ENCODE measurements around the gene RPS15A. TPM values are rescaled to one million over a fixed set of nuclear protein-coding genes. Genes with fewer than 3 reads are reported as not detected.

RPS15A gene
- polyA plus RNA-seq, 3 donors, result 1,209 to 2,855 (median 1,397) TPM

GRCh38 chr16:18832613-18833012 lies 42.5 kb upstream of the RPS15A start:
- Histone ChIP-seq H3K27ac (ENCODE audit: low read depth in 1 of 2, low read length in 2 of 2) (no peak overlapping the region), H2AFZ (ENCODE audit: insufficient read depth, low read depth, low read length, poor library complexity, severe bottlenecking) (no peak overlapping the region), H3K9ac (ENCODE audit: insufficient read depth, low read length, poor library complexity, severe bottlenecking) (no peak overlapping the region), H4K20me1 (ENCODE audit: insufficient read depth, low read length) (peaks cover 14% of the 10 kb centered on the region), H3K4me1 (ENCODE audit: control insufficient read depth in 1 of 2, insufficient read depth in 2 of 2, low read length in 2 of 2) (no peaks in the 10 kb centered on the region), H3K4me3 (replicated peaks in 1 of 3; ENCODE audit: low read depth in 2 of 3, low read length in 3 of 3) (no peak overlapping the region), H3K9me3 (replicated peaks in 1 of 2; ENCODE audit: control insufficient read depth in 1 of 2, insufficient read depth in 1 of 2, low read length in 2 of 2) (peaks cover 10 to 15% of the 10 kb centered on the region in 2 donors), H3K36me3 (replicated peaks in 1 of 2; ENCODE audit: control insufficient read depth in 1 of 2, insufficient read depth in 2 of 2, low read length in 2 of 2) (peaks cover 95 to 96% of the 10 kb centered on the region in 2 donors), H3K27me3 (ENCODE audit: control insufficient read depth in 2 of 2, insufficient read depth in 2 of 2, low read length in 2 of 2) (no peaks in the 10 kb centered on the region), H3K4me2 (replicated peaks; ENCODE audit: extremely low read depth, low read length, poor library complexity, severe bottlenecking) (no peak overlapping the region), H3K79me2 (ENCODE audit: insufficient read depth, low read length) (no peaks in the 10 kb centered on the region)
- TF ChIP-seq, protein P1, sequence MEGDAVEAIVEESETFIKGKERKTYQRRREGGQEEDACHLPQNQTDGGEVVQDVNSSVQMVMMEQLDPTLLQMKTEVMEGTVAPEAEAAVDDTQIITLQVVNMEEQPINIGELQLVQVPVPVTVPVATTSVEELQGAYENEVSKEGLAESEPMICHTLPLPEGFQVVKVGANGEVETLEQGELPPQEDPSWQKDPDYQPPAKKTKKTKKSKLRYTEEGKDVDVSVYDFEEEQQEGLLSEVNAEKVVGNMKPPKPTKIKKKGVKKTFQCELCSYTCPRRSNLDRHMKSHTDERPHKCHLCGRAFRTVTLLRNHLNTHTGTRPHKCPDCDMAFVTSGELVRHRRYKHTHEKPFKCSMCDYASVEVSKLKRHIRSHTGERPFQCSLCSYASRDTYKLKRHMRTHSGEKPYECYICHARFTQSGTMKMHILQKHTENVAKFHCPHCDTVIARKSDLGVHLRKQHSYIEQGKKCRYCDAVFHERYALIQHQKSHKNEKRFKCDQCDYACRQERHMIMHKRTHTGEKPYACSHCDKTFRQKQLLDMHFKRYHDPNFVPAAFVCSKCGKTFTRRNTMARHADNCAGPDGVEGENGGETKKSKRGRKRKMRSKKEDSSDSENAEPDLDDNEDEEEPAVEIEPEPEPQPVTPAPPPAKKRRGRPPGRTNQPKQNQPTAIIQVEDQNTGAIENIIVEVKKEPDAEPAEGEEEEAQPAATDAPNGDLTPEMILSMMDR (IDR thresholded peaks at IDR 0.05), result no peak
- intact Hi-C loops (cut with micrococcal nuclease), result no loop called here
- H3K27me3 Mint-ChIP-seq (ENCODE audit: low read depth in 3 of 3), result no peaks in the 10 kb centered on the region
- peaks cover 0 to 11% (median 3%) of the 10 kb centered on the region in 7 donors for H3K9me3 Mint-ChIP-seq
- H3K4me3 Mint-ChIP-seq, result no peak overlapping the region
- no peaks in the 10 kb centered on the region for H3K4me1 Mint-ChIP-seq
- 100% methylated on average over 3 of the region's 8 CpGs for WGBS (ENCODE audit: insufficient coverage)
- no peak overlapping the region for H3K27ac Mint-ChIP-seq
- no peak for DNase-seq
- H3K36me3 Mint-ChIP-seq, result peaks cover 80 to 89% of the 10 kb centered on the region in 2 donors

DNA sequence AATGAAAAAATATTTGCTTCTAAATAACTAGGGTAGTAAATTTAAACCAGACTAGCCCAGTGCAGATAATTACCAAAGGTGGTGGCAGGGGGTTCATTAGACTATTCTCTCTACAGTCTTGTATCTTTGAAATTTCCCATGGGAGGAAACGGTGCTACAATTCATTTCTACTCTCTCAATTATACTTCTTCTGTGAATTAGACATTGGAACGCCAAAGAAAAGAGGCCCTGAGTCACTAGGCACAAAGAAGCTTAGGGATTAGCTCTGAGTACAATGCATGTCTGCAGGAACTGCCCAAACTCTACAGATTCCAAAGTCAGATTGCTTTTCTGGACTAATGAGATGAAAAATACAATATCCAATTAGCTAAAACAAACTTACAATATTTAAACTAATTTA lies 41.9 kb upstream of the RPS15A start:
- no peak overlapping the region for H3K9ac ChIP-seq (ENCODE audit: insufficient read depth, low read length, poor library complexity, severe bottlenecking)
- H3K4me1 Mint-ChIP-seq, result no peaks in the 10 kb centered on the region
- H3K27ac ChIP-seq (ENCODE audit: low read depth in 1 of 2, low read length in 2 of 2), result no peak overlapping the region
- no peaks in the 10 kb centered on the region for H3K79me2 ChIP-seq (ENCODE audit: insufficient read depth, low read length)
- TF ChIP-seq, protein P1 (IDR thresholded peaks at IDR 0.05), result no peak
- no peak overlapping the region for H3K4me2 ChIP-seq (replicated peaks; ENCODE audit: extremely low read depth, low read length, poor library complexity, severe bottlenecking)
- intact Hi-C loops (cut with micrococcal nuclease), result no loop called here
- H3K9me3 Mint-ChIP-seq, result peaks cover 2 to 11% (median 3%) of the 10 kb centered on the region in 7 donors
- peaks cover 14% of the 10 kb centered on the region for H4K20me1 ChIP-seq (ENCODE audit: insufficient read depth, low read length)
- H3K27me3 Mint-ChIP-seq (ENCODE audit: low read depth in 3 of 3), result no peaks in the 10 kb centered on the region
- H3K4me1 ChIP-seq (ENCODE audit: control insufficient read depth in 1 of 2, insufficient read depth in 2 of 2, low read length in 2 of 2), result no peaks in the 10 kb centered on the region
- no peak overlapping the region for H3K27ac Mint-ChIP-seq
- H3K4me3 ChIP-seq (replicated peaks in 1 of 3; ENCODE audit: low read depth in 2 of 3, low read length in 3 of 3), result no peak overlapping the region
- no peak overlapping the region for H2AFZ ChIP-seq (ENCODE audit: insufficient read depth, low read depth, low read length, poor library complexity, severe bottlenecking)
- peaks cover 77 to 85% of the 10 kb centered on the region in 2 donors for H3K36me3 Mint-ChIP-seq
- DNase-seq, result no peak
- peaks cover 90 to 92% of the 10 kb centered on the region in 2 donors for H3K36me3 ChIP-seq (replicated peaks in 1 of 2; ENCODE audit: control insufficient read depth in 1 of 2, insufficient read depth in 2 of 2, low read length in 2 of 2)
- H3K4me3 Mint-ChIP-seq, result no peak overlapping the region
- peaks cover 10 to 15% of the 10 kb centered on the region in 2 donors for H3K9me3 ChIP-seq (replicated peaks in 1 of 2; ENCODE audit: control insufficient read depth in 1 of 2, insufficient read depth in 1 of 2, low read length in 2 of 2)
- H3K27me3 ChIP-seq (ENCODE audit: control insufficient read depth in 2 of 2, insufficient read depth in 2 of 2, low read length in 2 of 2), result no peaks in the 10 kb centered on the region
- WGBS (ENCODE audit: insufficient coverage), result no CpG with 5 or more reads among the region's 2 CpGs
